Stimulated activated CD8-positive, alpha-beta memory T cell treated with anti-CD3 and anti-CD28 coated beads, Interleukin-7, amount 100 ng/mL, for 4 hours (primary cell): ENCODE results near the gene MAMDC4.

ENCODE experiments used
- DNase-seq, 2 donors: peaks; one replicate each; pipeline ENCODE4 v3.0.0-alpha.2; 2020; ENCODE audit warnings: low read depth in 2 of 2

The MAMDC4 gene

DNA sequence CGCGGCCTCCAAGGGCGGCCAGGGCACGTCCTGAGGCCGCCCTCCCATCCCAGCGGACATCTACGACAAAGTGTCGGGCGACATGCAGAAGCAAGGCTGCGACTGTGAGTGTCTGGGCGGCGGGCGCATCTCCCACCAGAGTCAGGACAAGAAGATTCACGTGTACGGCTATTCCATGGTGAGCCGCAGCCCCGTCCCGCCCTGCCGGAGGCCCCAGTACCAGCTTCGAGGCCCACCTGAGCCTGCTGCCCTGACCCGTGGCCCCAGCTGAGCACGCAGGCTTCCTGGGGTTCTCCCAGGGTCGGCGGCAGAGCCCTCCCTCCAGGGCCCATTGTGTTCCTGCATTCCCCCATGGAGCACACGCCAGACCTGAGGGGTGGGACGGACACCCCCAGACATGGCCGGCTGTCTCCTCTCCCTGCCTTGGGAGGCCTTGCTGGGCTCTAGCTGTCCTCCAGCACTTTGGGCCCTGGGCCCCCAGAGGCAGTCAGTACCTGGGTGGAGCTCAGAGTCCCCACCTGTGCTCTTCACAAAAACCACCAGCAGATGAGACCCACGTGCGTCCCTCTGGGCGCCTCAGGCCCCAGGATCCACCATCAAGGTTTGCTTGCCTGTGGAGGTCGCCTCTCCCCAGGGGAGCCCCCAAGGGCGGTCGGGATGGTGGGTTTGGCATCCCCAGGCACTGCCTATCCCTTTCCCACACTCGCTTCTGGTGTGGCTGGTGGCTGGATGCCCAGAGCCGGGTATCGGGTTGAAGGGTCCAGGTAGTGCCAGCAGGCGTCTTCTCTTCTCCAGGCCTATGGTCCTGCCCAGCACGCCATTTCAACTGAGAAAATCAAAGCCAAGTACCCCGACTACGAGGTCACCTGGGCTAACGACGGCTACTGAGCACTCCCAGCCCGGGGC, 1.9 kb upstream of the MAMDC4 start:
- no peak for DNase-seq

DNA sequence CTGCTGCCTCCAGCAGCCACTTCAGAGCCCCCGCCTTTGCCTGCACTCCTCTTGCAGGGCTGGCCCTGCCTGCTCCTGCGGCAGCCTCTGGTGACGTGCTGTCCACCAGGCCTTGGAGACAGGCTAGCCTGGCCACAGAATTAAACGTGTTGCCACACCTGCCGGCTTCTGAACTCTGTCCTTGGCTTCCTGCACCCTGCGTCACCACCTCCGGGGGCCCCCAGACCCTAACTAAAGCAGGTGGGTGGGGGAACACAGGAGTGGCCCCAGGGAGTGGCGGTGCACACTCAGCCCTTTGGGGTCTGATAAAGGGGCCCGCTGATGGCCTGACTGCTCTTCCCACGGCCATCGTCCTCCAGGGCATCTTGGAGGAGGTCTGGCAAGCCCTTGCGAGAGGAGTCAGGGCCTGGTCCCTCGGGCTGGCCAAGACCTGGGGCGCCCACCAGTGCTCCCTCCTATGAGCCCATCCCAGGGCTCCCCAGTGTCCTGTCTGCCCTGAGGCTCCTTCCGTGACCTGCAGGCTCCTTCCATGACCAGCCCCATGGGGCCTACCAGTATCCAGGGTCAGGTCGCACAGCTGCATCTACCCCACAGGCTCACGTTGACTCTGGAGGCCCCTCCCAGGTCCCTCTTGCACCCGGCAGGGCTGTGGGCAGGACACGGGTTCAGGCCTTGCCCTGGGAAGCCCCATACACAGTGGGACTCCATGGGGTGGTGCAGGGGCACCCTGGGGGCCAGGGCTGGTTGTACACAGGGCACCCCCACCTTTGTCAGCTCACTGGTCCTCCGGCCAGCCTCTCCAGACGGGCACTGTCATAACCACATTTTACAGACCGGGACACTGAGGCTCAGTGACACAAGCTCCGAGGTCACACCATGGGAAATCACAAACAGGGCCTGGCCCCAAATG, 1.0 kb upstream of the MAMDC4 start:
- no peak for DNase-seq

DNA sequence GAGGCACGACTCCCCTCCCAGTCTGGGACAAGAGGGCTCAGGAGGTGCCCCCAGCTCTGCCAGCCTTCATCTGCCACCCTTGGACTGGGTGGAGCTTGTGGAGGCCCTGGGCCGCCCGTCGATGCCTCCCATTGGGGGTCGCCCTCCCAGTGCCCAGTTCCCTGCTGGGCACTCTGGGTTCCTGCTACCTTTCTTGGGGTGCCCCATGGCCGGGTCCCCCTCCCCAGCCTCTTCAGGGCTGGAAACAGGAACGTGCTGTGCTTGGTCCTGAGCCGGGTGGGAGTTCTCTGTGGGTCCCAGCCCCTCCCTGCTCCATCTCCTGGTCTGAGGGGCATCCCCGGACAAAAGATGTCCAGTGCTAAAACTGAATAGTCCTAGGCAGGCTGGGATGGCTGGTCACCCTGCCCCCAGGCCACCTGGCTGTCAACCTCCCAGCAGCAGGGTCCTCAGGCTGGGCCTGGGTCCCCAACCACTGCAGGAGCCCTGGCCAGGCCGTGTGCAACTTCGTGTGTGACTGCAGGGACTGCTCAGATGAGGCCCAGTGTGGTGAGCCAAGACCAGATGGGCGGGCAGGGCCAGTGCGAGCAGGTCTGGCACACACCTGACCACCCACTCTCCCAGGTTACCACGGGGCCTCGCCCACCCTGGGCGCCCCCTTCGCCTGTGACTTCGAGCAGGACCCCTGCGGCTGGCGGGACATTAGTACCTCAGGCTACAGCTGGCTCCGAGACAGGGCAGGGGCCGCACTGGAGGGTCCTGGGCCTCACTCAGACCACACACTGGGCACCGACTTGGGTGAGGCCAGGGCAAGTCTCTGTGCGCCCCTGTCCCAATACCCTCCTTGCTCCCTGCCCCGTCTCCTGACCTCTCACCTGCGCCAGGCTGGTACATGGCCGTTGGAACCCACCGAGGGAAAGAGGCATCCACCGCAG, 784 bp downstream of the MAMDC4 start:
- DNase-seq: no peak

DNA sequence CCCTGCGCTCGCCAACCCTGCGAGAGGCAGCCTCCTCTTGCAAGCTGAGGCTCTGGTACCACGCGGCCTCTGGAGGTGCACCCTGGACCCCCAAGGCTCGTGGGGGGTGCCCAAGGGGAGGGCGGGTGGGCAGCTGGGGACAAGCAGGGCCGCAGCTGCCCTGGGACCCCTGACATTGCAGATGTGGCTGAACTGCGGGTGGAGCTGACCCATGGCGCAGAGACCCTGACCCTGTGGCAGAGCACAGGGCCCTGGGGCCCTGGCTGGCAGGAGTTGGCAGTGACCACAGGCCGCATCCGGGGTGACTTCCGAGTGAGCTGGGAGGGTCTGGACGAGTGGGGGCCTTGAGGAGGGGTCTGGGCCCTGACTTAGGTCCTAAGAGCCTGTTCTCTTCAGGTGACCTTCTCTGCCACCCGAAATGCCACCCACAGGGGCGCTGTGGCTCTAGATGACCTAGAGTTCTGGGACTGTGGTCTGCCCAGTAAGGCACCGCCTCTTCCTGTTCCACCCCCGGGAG, 1.5 kb downstream of the MAMDC4 start:
- DNase-seq: no peak

DNA sequence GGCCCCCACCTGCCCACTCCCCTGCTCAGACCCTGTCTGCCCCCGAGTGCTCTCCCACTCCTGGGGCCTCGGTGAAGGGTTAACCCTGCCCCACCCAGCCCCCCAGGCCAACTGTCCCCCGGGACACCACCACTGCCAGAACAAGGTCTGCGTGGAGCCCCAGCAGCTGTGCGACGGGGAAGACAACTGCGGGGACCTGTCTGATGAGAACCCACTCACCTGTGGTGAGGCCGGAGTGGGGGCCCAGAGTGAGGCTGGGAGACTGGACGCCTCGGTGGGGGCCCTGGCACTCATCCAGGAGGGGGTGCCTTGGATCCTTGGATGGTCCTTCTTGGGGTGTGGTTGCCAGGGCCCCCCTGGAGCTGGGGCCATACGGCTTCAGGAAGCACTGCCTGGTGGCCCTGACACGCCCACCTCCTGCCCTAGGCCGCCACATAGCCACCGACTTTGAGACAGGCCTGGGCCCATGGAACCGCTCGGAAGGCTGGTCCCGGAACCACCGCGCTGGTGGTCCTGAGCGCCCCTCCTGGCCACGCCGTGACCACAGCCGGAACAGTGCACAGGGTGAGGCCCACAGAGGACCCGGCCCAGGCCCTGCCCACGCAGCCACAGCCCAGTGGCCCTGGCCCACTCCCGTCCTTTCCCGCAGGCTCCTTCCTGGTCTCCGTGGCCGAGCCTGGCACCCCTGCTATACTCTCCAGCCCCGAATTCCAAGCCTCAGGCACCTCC, 2.1 kb downstream of the MAMDC4 start:
- no peak for DNase-seq

DNA sequence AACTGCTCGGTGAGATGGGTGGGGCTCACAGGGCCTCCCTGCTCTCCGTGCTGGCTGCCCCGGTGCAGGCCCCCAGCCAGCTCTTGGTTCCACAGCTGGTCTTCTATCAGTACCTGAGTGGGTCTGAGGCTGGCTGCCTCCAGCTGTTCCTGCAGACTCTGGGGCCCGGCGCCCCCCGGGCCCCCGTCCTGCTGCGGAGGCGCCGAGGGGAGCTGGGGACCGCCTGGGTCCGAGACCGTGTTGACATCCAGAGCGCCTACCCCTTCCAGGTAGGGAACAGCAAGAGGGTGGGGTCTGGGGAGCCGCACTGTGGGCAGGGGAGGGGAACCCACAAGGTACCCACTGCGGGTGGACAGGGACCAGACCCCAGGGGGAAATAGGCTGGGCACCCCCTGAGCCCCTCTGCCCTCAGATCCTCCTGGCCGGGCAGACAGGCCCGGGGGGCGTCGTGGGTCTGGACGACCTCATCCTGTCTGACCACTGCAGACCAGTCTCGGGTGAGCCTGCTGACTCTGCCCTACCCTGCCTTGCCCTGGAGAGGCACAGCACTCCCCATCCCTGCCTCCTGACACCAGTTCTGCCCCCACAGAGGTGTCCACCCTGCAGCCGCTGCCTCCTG, 2.8 kb downstream of the MAMDC4 start:
- no peak for DNase-seq

DNA sequence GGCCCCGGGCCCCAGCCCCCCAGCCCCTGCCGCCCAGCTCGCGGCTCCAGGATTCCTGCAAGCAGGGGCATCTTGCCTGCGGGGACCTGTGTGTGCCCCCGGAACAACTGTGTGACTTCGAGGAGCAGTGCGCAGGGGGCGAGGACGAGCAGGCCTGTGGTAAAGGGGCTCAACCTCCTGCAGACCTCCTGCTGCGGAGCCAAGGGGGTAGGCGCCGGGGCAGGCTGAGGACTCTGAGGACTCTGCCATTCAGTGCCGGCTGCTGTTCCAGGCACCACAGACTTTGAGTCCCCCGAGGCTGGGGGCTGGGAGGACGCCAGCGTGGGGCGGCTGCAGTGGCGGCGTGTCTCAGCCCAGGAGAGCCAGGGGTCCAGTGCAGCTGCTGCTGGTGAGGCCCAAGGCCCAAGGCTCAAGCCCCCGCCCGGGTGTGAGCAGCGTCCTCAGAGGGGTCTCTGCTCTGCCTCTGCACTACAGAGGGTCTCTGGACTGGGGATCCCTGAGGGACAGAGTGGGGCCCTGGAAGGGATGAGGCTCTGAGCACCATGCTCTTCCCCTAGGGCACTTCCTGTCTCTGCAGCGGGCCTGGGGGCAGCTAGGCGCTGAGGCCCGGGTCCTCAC, 3.4 kb downstream of the MAMDC4 start:
- no peak for DNase-seq

DNA sequence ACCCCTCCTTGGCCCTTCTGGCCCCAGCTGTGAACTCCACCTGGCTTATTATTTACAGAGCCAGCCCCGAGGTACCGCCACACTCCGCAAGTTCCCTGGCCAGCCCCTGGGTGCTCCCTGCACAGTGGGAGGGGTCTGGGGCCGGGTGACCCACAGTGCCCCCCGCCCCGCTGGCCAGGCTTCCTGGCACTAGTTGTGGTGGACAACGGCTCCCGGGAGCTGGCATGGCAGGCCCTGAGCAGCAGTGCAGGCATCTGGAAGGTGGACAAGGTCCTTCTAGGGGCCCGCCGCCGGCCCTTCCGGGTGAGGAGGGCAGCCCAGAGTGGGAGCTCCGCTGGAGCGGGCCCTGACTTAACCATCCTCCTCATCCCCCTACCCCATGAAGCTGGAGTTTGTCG, 3.9 kb downstream of the MAMDC4 start:
- no peak for DNase-seq

DNA sequence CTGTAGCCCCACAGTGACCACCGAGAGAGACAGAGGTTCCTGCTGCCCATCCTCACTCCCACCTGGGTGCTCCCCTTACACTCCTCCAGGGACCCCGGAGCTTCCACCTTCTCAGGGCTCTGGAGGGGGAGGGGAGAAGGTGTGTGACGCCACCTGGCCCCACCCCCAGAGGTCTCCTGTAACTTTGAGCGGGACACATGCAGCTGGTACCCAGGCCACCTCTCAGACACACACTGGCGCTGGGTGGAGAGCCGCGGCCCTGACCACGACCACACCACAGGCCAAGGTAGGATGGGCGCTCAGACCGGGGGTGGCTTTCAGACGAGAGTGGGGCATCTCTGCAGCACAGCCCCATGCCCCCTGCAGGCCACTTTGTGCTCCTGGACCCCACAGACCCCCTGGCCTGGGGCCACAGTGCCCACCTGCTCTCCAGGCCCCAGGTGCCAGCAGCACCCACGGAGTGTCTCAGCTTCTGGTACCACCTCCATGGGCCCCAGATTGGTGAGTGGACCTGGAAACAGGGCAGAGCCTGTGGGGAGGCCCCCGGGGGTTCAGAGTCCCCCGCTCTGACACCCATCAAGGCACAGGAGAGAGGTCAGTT, 4.5 kb downstream of the MAMDC4 start:
- no peak for DNase-seq

DNA sequence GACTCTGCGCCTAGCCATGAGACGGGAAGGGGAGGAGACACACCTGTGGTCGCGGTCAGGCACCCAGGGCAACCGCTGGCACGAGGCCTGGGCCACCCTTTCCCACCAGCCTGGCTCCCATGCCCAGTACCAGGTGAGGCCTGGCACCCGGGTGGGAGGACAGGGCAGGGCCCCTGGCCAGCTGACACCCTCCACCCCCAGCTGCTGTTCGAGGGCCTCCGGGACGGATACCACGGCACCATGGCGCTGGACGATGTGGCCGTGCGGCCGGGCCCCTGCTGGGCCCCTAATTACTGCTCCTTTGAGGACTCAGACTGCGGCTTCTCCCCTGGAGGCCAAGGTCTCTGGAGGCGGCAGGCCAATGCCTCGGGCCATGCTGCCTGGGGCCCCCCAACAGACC, 5.0 kb downstream of the MAMDC4 start:
- DNase-seq: no peak

DNA sequence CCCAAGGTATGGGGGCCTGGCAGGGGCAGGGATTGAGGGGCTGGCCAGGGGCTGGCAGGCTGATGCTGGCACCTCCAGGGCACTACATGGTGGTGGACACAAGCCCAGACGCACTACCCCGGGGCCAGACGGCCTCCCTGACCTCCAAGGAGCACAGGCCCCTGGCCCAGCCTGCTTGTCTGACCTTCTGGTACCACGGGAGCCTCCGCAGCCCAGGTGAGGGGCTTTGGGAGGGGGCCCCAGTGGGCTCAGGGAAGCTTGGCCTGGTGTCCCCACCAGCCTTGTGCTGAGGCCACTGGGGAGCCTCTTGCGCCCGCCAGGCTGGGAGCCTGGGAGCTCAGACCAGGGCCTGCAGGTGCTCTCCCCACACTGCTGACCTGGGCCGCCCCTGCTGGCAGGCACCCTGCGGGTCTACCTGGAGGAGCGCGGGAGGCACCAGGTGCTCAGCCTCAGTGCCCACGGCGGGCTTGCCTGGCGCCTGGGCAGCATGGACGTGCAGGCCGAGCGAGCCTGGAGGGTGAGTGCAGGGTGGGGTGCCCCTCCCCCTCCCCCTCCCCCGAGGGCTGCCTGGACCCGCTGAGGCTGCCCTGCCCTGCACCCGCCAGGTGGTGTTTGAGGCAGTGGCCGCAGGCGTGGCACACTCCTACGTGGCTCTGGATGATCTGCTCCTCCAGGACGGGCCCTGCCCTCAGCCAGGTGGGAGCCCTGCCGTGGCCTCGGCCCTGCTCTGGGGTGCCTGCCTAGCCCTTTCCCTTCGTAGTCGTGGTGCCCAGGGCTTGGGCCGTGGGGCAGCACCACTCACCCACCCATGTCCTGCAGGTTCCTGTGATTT, 5.7 kb downstream of the MAMDC4 start:
- DNase-seq: no peak

DNA sequence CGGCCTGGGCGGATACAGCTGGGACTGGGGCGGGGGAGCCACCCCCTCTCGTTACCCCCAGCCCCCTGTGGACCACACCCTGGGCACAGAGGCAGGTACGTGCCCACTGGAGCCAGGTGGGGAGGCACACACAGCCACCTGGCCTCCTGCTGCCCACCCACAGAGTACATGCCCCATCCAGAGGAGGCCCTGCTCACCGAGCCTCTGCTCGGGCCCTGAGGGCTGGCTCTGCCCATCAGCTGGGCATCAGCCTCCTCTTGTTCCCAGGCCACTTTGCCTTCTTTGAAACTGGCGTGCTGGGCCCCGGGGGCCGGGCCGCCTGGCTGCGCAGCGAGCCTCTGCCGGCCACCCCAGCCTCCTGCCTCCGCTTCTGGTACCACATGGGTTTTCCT, 6.3 kb downstream of the MAMDC4 start:
- no peak for DNase-seq

DNA sequence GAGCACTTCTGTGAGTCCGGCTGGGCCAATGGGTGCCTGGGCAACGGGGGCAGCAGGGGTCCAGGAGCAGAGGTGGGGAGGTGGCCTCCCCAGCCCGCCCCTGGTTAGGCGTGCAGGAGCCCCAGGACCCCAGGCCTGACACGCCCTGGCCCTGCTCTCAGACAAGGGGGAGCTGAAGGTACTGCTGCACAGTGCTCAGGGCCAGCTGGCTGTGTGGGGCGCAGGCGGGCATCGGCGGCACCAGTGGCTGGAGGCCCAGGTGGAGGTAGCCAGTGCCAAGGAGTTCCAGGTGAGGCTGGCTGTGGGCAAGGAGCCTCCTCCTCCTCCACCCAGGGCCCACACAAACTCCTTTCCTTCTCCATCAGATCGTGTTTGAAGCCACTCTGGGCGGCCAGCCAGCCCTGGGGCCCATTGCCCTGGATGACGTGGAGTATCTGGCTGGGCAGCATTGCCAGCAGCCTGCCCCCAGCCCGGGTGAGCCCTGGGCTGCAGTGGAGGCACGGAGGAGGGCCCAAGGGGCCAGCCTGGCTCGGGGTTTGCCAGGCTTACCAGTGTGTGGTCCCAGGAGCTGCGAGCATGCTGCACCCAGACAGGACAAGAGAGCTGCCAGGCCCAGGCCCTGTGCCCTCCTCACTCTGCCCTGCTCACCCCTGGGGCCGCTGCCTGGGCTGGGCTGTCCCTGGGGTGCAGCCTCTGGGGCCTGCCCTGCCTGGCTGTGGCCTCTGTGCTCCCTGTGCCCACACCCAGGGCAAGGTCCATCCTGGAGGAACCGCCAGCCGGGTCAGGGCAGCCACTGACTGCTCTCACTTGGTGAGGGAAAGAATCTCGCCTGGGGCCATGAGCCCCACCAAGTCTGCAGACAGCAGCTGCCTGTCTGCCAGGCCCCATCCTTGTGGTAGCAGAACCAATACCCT, 7.0 kb downstream of the MAMDC4 start:
- no peak for DNase-seq

DNA sequence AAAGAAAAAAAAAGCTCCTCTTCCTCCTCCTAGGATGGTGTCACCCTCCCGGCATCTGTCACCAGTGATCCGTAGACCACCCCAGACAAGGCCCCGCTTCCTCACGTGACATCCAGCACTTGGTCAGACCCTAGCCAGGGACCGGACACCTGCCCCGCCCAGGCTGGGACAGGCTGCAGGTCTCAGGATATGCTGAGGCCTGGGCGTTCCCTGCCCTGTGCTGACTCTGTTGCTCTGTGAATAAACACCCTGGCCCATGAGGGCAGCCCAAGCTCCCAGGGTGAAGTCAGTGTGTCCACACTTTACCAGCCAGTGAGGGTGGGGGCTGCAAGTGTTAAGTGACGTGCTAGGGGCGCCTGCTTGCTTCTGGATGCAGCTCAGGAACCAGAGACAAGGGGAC, 8.4 kb downstream of the MAMDC4 start:
- no peak for DNase-seq

DNA sequence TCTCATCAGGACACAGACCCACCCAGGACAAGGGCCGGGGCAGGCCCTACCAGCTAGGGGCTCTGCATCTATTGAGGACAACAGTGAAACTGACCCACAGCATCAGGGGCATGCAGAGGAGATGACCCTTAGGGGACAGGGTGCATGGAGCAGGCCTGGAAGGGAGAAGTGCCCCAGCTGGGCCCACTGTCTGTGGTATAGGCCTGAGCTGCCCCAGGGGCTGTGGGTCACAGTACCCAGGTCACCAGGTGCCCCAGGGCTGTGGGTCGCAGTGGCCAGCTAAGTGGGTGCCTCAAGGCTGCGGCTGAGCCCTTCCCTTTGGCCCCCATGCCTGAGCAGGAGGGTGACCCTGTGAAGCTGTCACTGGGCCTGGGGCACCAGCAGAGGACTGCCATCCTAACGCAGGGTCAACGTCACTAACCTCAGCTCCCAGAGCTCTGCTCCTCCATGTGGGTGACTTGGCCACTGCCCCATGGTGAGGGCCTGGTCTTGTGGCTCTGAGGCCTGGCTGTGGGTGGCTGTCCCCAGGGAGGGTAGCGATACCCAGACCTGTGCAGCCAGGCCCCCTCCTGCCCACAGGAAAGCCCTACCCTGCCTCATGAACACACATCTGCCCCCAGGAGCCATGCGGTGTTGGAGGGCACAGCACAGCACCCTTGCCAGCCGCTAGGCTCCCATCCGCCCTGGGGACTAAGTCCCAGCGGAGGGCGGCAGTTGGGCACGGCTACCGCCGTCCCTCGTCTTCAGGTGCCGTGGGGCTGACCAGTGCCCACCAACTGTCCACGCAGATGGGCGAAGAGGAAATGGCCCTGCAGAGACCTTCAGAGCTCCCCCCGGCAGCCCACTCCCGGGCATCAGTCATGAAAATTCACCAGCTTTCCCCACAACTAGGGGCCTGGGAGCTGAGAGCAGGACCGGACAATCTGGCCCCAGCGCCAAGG, 9.1 kb downstream of the MAMDC4 start:
- no peak for DNase-seq

DNA sequence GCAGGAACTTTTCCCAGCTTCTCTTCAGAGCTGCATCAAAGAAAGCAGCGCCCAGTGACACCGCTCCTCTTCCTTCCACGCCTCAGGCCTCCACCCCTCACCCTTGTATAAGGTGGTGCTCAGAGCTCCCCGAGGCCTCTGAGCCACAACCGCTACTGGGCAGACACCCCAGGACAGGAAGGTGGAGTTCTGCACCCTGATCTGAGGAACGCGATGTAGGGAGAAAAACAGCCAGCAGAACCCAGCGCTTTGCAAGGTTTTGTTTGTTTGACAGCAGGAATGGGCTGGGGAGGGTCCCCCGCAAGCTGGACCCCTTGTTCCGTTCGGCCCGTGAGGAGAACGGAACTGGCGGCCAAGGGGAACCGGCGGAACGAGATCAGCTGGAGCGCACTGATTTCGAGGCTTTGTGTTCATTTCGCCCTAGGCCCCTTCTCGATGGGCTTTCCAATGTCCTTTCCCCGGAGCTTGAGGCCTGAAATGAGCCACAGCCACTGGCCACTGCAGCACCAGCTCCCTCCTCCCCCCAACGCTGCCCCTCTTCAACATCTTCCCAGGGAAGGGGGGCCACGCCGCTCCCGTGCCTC, 9.8 kb downstream of the MAMDC4 start:
- no peak for DNase-seq
